IPS-20b (cell line): Measurements from ENCODE around the gene SACM1L.
A peak's percentile ranks its signal among the peaks of the same experiment; 100 is the strongest.

ENCODE experiments used
- H3K27ac ChIP-seq: one replicate; pipeline ENCODE4 v1.5.1; 2013; ENCODE audit warnings: low read length
- H3K27me3 ChIP-seq: 2 replicates; pipeline ENCODE4 v1.6.1; 2013; ENCODE audit warnings: mild to moderate bottlenecking, low read length, inconsistent platforms; ENCODE audit not compliant: insufficient read depth
- H3K36me3 ChIP-seq: 2 replicates; pipeline ENCODE4 v1.6.1; 2013; ENCODE audit warnings: low read depth, mild to moderate bottlenecking, inconsistent platforms, low read length, moderate library complexity; ENCODE audit not compliant: insufficient read depth
- H3K4me1 ChIP-seq: 2 replicates; pipeline ENCODE4 v1.6.1; 2013; ENCODE audit warnings: mild to moderate bottlenecking, control low read depth, inconsistent platforms, low read length, moderate library complexity; ENCODE audit not compliant: insufficient read depth
- H3K4me3 ChIP-seq: 2 replicates; pipeline ENCODE4 v1.5.1; 2013; ENCODE audit warnings: mild to moderate bottlenecking, low read length, inconsistent platforms
- H3K9ac ChIP-seq: 2 replicates; pipeline ENCODE4 v1.6.1; 2013; ENCODE audit warnings: low read depth, mild to moderate bottlenecking, inconsistent platforms, low read length, moderate library complexity
- H3K9me3 ChIP-seq: 2 replicates; pipeline ENCODE4 v1.6.1; 2013; ENCODE audit warnings: mild to moderate bottlenecking, low read depth, low read length, inconsistent platforms; ENCODE audit not compliant: insufficient read depth

SACM1L gene

GRCh38 chr3:45730409-45731154 is 41.4 kb downstream of the SACM1L start:
- H3K36me3 ChIP-seq = peaks cover 79% of the 10 kb centered on the region

GRCh38 chr3:45736707-45737106 is 47.5 kb downstream of the SACM1L start:
- Histone ChIP-seq H3K4me1 (peaks cover 35% of the 10 kb centered on the region), H3K27me3 (no peaks in the 10 kb centered on the region), H3K4me3 (no peak overlapping the region), H3K36me3 (peaks cover 96% of the 10 kb centered on the region), H3K9me3 (no peaks in the 10 kb centered on the region), H3K9ac (no peak overlapping the region), H3K27ac (no peak overlapping the region)

More at GRCh38 chr3:45730409-45731154, 41.4 kb downstream of the SACM1L start:
- no peaks in the 10 kb centered on the region for H3K4me1 ChIP-seq
- H3K4me3 ChIP-seq = no peak overlapping the region
- no peak overlapping the region for H3K27ac ChIP-seq
- no peaks in the 10 kb centered on the region for H3K9me3 ChIP-seq
- no peak overlapping the region for H3K9ac ChIP-seq
- no peaks in the 10 kb centered on the region for H3K27me3 ChIP-seq

GRCh38 chr3:45737234-45737633 is 48.0 kb downstream of the SACM1L start:
- Histone ChIP-seq H3K27ac (no peak overlapping the region), H3K4me1 (peaks cover 41% of the 10 kb centered on the region), H3K4me3 (no peak overlapping the region), H3K9ac (no peak overlapping the region), H3K27me3 (no peaks in the 10 kb centered on the region), H3K9me3 (no peaks in the 10 kb centered on the region), H3K36me3 (peaks cover 96% of the 10 kb centered on the region)

GRCh38 chr3:45739991-45740390 is 50.8 kb downstream of the SACM1L start:
- H3K27ac ChIP-seq = peak overlapping the region; percentile 21
- H3K4me1 ChIP-seq = peaks cover 42% of the 10 kb centered on the region
- peaks cover 96% of the 10 kb centered on the region for H3K36me3 ChIP-seq
- no peaks in the 10 kb centered on the region for H3K27me3 ChIP-seq
- H3K9me3 ChIP-seq = no peaks in the 10 kb centered on the region
- H3K4me3 ChIP-seq = peak overlapping the region; percentile 17; the same call in 1 of the 2 replicates
- 0 out of 2 replicates have a peak overlapping the region, but pooled peaks have one; percentile 2 for H3K9ac ChIP-seq

GRCh38 chr3:45741247-45741646 is 52.1 kb downstream of the SACM1L start:
- peak overlapping the region; percentile 2; the same call in 1 of the 2 replicates for H3K9ac ChIP-seq
- no peaks in the 10 kb centered on the region for H3K27me3 ChIP-seq
- peak overlapping the region; percentile 25 for H3K27ac ChIP-seq
- H3K4me3 ChIP-seq = no peak overlapping the region
- peaks cover 42% of the 10 kb centered on the region for H3K4me1 ChIP-seq
- peaks cover 95% of the 10 kb centered on the region for H3K36me3 ChIP-seq
- no peaks in the 10 kb centered on the region for H3K9me3 ChIP-seq

- no peak overlapping the region for H3K27ac ChIP-seq
- H3K4me1 ChIP-seq = peaks cover 41% of the 10 kb centered on the region
- H3K4me3 ChIP-seq = no peak overlapping the region
- H3K9me3 ChIP-seq = no peaks in the 10 kb centered on the region
- no peaks in the 10 kb centered on the region for H3K27me3 ChIP-seq
- H3K36me3 ChIP-seq = peaks cover 90% of the 10 kb centered on the region
- H3K9ac ChIP-seq = no peak overlapping the region
These were observed 52.7 kb downstream of the SACM1L start for GRCh38 chr3:45741742-45742460.

- Histone ChIP-seq H3K4me1 (peaks cover 36% of the 10 kb centered on the region), H3K9me3 (no peaks in the 10 kb centered on the region), H3K9ac (no peak overlapping the region), H3K27me3 (no peaks in the 10 kb centered on the region), H3K4me3 (no peak overlapping the region), H3K36me3 (peaks cover 90% of the 10 kb centered on the region), H3K27ac (no peak overlapping the region)
These were observed 53.4 kb downstream of the SACM1L start for GRCh38 chr3:45742461-45743089.

- Histone ChIP-seq H3K4me1 (peaks cover 10% of the 10 kb centered on the region), H3K27ac (no peak overlapping the region), H3K9ac (no peak overlapping the region), H3K27me3 (no peaks in the 10 kb centered on the region), H3K4me3 (no peak overlapping the region), H3K9me3 (no peaks in the 10 kb centered on the region), H3K36me3 (peaks cover 60% of the 10 kb centered on the region)
These were observed 57.1 kb downstream of the SACM1L start for GRCh38 chr3:45746165-45746776.

- H3K36me3 ChIP-seq = peaks cover 54% of the 10 kb centered on the region
- H3K4me3 ChIP-seq = no peak overlapping the region
- no peak overlapping the region for H3K27ac ChIP-seq
- no peak overlapping the region for H3K9ac ChIP-seq
- H3K9me3 ChIP-seq = no peaks in the 10 kb centered on the region
- peaks cover 3% of the 10 kb centered on the region; the same call in 1 of the 2 replicates for H3K4me1 ChIP-seq
- no peaks in the 10 kb centered on the region for H3K27me3 ChIP-seq
These were observed 57.8 kb downstream of the SACM1L start for GRCh38 chr3:45746777-45747622.

- H3K9ac ChIP-seq = no peak overlapping the region
- H3K27me3 ChIP-seq = no peaks in the 10 kb centered on the region
- no peaks in the 10 kb centered on the region for H3K9me3 ChIP-seq
- peaks cover 45% of the 10 kb centered on the region for H3K36me3 ChIP-seq
- no peak overlapping the region for H3K4me3 ChIP-seq
- no peak overlapping the region for H3K27ac ChIP-seq
- H3K4me1 ChIP-seq = no peaks in the 10 kb centered on the region
These were observed 58.9 kb downstream of the SACM1L start for GRCh38 chr3:45748068-45748467.
